Heart left ventricle (tissue), 16 donors: Measurements from ENCODE around the gene H6PD. TPM values are rescaled to one million over a fixed set of nuclear protein-coding genes. Genes with fewer than 3 reads are reported as not detected.

Source experiments
- ATAC-seq, 4 donors: fragments of 200-7000 bp; cut with Tn5 transposase; one replicate each; pipeline ENCODE4 v1.9.1; 2020 to 2022; ENCODE audit warnings: moderate library complexity in 4 of 4, mild to moderate bottlenecking in 3 of 4, moderate number of reproducible peaks in 1 of 4
- DNase-seq, 5 donors: peaks; one replicate each; pipeline ENCODE4 v3.0.0-alpha.2; 2020
- H3K27ac ChIP-seq, 12 donors: fragments of 200-600 bp; sonication (generic) in 4 of 12; one replicate each; pipeline versions ENCODE4 v1.5.0 to v1.8.0; 2016 to 2022; ENCODE audit warnings: mild to moderate bottlenecking in 2 of 12
- H3K27me3 ChIP-seq, 9 donors: fragments of 200-600 bp; sonication (generic) in 2 of 9; one replicate each; pipeline versions ENCODE4 v1.5.1 to v1.8.0; 2016 to 2022; ENCODE audit warnings: mild to moderate bottlenecking in 3 of 9
- H3K36me3 ChIP-seq, 9 donors: fragments of 200-600 bp; sonication (generic) in 2 of 9; one replicate each; pipeline versions ENCODE4 v1.5.0 to v1.8.0; 2018 to 2022; ENCODE audit warnings: mild to moderate bottlenecking in 2 of 9
- H3K4me1 ChIP-seq, 12 donors: fragments of 200-600 bp; sonication (generic) in 4 of 12; one replicate each; pipeline versions ENCODE4 v1.5.0 to v1.8.0; 2016 to 2022; ENCODE audit warnings: mild to moderate bottlenecking in 3 of 12
- H3K4me3 ChIP-seq, 12 donors: fragments of 200-600 bp; sonication (generic) in 4 of 12; one replicate each; pipeline versions ENCODE4 v1.5.0 to v1.8.0; 2017 to 2022; ENCODE audit warnings: mild to moderate bottlenecking in 9 of 12, moderate library complexity in 4 of 12
- H3K9me3 ChIP-seq, 12 donors: fragments of 200-600 bp; sonication (generic) in 4 of 12; one replicate each; pipeline versions ENCODE4 v1.5.0 to v1.8.0; 2016 to 2022; ENCODE audit warnings: mild to moderate bottlenecking in 1 of 12
- POLR2A ChIP-seq, 2 donors: fragments of 450-650 bp; IDR thresholded peaks; one replicate each; pipeline ENCODE4 v1.6.1; 2017; ENCODE audit warnings: antibody characterized with exemption in 2 of 2, mild to moderate bottlenecking in 2 of 2, moderate library complexity in 2 of 2
- WGBS, 4 donors: extraction: QIAGEN DNeasy Blood & Tissue Kit in 2 of 4; methylation state at CpG; one replicate each; pipeline versions ENCODE4 v1.1.5 to v1.1.7; 2013 to 2018; 5-methylcytosine and 5-hydroxymethylcytosine counted together
- intact Hi-C, 10 donors: fragments of 100-400 bp; cut with DNase I; formaldehyde crosslinking; loops; one replicate each; pipeline versions ENCODE4 v1.11.1 to v1.14.2; 2022
- polyA plus RNA-seq, 2 donors: library from polyadenylated mRNA; stranded (reverse); fragments of 200-250 nt; gene quantifications; one replicate each; pipeline ENCODE4 v1.2.3, GENCODE V29; 2013
- total RNA-seq, 9 donors: library from RNA; depleted of rRNA in 2 of 9; stranded (reverse); fragments of >200 nt in 2 of 9; fragmentation: NEBNext Ultra II Directional in 3 of 9; extraction: Animal tissue kit (Norgen Biotek cat#: 25700) in 3 of 9; gene quantifications; one replicate each; pipeline versions ENCODE4 v1.1.0 to v1.2.4, GENCODE V29; 2016 to 2023
- TF ChIP-seq, protein P1 (sequence below), 12 donors: fragments of 200-600 bp; sonication (generic) in 4 of 12; IDR thresholded peaks; one replicate each; pipeline versions ENCODE4 v1.5.0 to v1.8.0; 2018 to 2022; ENCODE audit warnings: antibody characterized with exemption in 12 of 12, mild to moderate bottlenecking in 5 of 12
- donor health status: ischemic (EF 13 %, LVEDD 7.1; RV severe dilation, severe dysfunction).
- donor health status: healthy with polysubstance abuse.
- donor health status: DM: no; HTN: yes; CAD: no.
- donor health status: DM: no; HTN: no; CAD: no.
- donor health status: ischemic (EF 25% LVEDD 6.9; RV normal size, moderate dysfunction).
- donor health status: ischemic (EF 25% LVEDD 5.7; RV mildly dilated, moderate dysfunction).
- donor health status: healthy.
- donor health status: DM: yes; HTN: yes; CAD: no.
- donor health status: ischemic (EF 35%, LVEDD 5.7; RV mildly dilated, moderate dysfunction).
- donor health status: nonischemic (EF 11% LVEDD 7.7; RV severe dilation, severe dysfunction).
- donor health status: DM: yes; HTN: yes; CAD: no.
- donor health status: PGD.
- donor health status: ischemic (EF 29% LVEDD 5.4; RV normal size, mild dysfunction).
- donor health status: nonischemic (EF 23%, LVEDD 6.1; RV moderate dilation, normal function).

The H6PD gene
- total and polyA plus RNA-seq, 11 donors: 11.0 to 54.5 (median 26.4) TPM

DNA sequence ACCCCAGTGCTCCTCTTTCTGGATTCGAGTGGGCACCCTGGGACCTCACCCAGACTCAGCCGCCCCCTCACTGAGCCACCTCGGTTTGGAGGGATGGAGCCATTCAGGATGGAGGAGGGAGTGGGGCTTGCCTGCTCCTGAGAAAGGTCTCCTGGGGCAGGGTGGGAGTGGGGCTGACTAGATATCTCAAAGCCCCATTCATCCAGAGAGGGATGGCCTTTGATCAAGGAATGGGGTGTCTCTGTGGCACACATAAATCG is 48.1 kb downstream of the H6PD start:
- Histone ChIP-seq H3K4me1 (peaks cover 0 to 41% (median 4%) of the 10 kb centered on the region in 12 donors), H3K27me3 (peaks cover 0 to 11% (median 0%) of the 10 kb centered on the region in 9 donors), H3K36me3 (no peaks in the 10 kb centered on the region), H3K27ac (no peak overlapping the region), H3K4me3 (no peak overlapping the region), H3K9me3 (peaks cover 0 to 42% (median 8%) of the 10 kb centered on the region in 12 donors)
- intact Hi-C loops: loop anchor here in 1 of 10 donors (10.0 kb wide), 1 partner anchor 292 kb away; no protein-coding TSS in a partner anchor
- 58 to 68% (median 64%) methylated on average over 4 of the region's 4 CpGs for WGBS, 4 donors
- no peak for TF ChIP-seq POLR2A (IDR thresholded peaks at IDR 0.05)
- TF ChIP-seq, protein P1, sequence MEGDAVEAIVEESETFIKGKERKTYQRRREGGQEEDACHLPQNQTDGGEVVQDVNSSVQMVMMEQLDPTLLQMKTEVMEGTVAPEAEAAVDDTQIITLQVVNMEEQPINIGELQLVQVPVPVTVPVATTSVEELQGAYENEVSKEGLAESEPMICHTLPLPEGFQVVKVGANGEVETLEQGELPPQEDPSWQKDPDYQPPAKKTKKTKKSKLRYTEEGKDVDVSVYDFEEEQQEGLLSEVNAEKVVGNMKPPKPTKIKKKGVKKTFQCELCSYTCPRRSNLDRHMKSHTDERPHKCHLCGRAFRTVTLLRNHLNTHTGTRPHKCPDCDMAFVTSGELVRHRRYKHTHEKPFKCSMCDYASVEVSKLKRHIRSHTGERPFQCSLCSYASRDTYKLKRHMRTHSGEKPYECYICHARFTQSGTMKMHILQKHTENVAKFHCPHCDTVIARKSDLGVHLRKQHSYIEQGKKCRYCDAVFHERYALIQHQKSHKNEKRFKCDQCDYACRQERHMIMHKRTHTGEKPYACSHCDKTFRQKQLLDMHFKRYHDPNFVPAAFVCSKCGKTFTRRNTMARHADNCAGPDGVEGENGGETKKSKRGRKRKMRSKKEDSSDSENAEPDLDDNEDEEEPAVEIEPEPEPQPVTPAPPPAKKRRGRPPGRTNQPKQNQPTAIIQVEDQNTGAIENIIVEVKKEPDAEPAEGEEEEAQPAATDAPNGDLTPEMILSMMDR (IDR thresholded peaks at IDR 0.05): no peak
- ATAC-seq: no peak
- peak in 1 of 5 donors; percentile 14 for DNase-seq

- DNase-seq (no peak), ATAC-seq (no peak)
- Histone ChIP-seq H3K4me1 (peaks cover 0 to 28% (median 4%) of the 10 kb centered on the region in 12 donors), H3K36me3 (no peaks in the 10 kb centered on the region), H3K27ac (no peak overlapping the region), H3K4me3 (no peak overlapping the region), H3K27me3 (peaks cover 0 to 11% (median 0%) of the 10 kb centered on the region in 9 donors), H3K9me3 (peaks cover 0 to 56% (median 22%) of the 10 kb centered on the region in 12 donors)
- 79 to 93% (median 88%) methylated on average over 2 of the region's 2 CpGs for WGBS, 4 donors
- intact Hi-C loops: loop anchor here in 1 of 10 donors (10.0 kb wide), 1 partner anchor 291 kb away; no protein-coding TSS in a partner anchor
- TF ChIP-seq POLR2A (IDR thresholded peaks at IDR 0.05): no peak
- TF ChIP-seq, protein P1 (IDR thresholded peaks at IDR 0.05): no peak
Measured at GRCh38 chr1:9284061-9284460, 49.5 kb downstream of the H6PD start.

GRCh38 chr1:9286556-9286955 is 52.0 kb downstream of the H6PD start:
- peak in 1 of 5 donors; percentile 6 for DNase-seq
- 67 to 82% (median 77%) methylated on average over 6 of the region's 6 CpGs for WGBS, 4 donors
- no peak for ATAC-seq

GRCh38 chr1:9289090-9289534 is 54.5 kb downstream of the H6PD start:
- Histone ChIP-seq H3K36me3 (no peaks in the 10 kb centered on the region), H3K27me3 (no peaks in the 10 kb centered on the region), H3K27ac (peak overlapping the region in 1 of 12 donors; percentile 71), H3K4me3 (no peak overlapping the region), H3K9me3 (peaks cover 0 to 51% (median 22%) of the 10 kb centered on the region in 12 donors), H3K4me1 (peaks cover 0 to 39% (median 18%) of the 10 kb centered on the region in 12 donors)
- DNase-seq: peak; percentile 50 to 82 (median 62)
- TF ChIP-seq, protein P1 (IDR thresholded peaks at IDR 0.05): peak; percentile 86 to 95 (median 90)
- no peak for TF ChIP-seq POLR2A (IDR thresholded peaks at IDR 0.05)
- intact Hi-C loops: loop anchor here (1.0 to 10.0 kb wide), 8 partner anchors 34 to 286 kb away; no protein-coding TSS in a partner anchor
- ATAC-seq: no peak
- 39 to 52% (median 43%) methylated on average over 6 of the region's 6 CpGs for WGBS, 4 donors

More at GRCh38 chr1:9286556-9286955, 52.0 kb downstream of the H6PD start:
- no peak overlapping the region for H3K4me3 ChIP-seq
- H3K27ac ChIP-seq: no peak overlapping the region
- H3K9me3 ChIP-seq: peaks cover 0 to 59% (median 22%) of the 10 kb centered on the region in 12 donors
- H3K27me3 ChIP-seq: peaks cover 0 to 4% (median 0%) of the 10 kb centered on the region in 9 donors
- TF ChIP-seq, protein P1 (IDR thresholded peaks at IDR 0.05): no peak
- TF ChIP-seq POLR2A (IDR thresholded peaks at IDR 0.05): no peak
- intact Hi-C loops: loop anchor here in 6 of 10 donors (5.0 to 10.0 kb wide), 4 partner anchors 166 to 288 kb away; no protein-coding TSS in a partner anchor
- H3K36me3 ChIP-seq: no peaks in the 10 kb centered on the region
- peaks cover 0 to 31% (median 11%) of the 10 kb centered on the region in 12 donors for H3K4me1 ChIP-seq
